ENCODE data around the gene ERCC3.
"Not testable (repeated sequence)": the region's sequence is repeated elsewhere in the genome, so short reads cannot be mapped to it uniquely, and the experiment has no call there.

Gene ERCC3

GRCh38 chr2:127225186-127225960 is 68.6 kb downstream of the ERCC3 start:
- no peak for DNase-seq

GRCh38 chr2:127224135-127224534 is 69.8 kb downstream of the ERCC3 start:
- not testable (repeated sequence) for DNase-seq

- no peak for DNase-seq
These were observed 73.0 kb downstream of the ERCC3 start for GRCh38 chr2:127220768-127221527.

GRCh38 chr2:127220102-127220767 is 73.7 kb downstream of the ERCC3 start, which contains the start of gene CYP27C1:
TSS of gene CYP27C1 (minus strand) at chr2:127220299. CDS start at chr2:127220270, 29 bp downstream.
- no peak for DNase-seq

GRCh38 chr2:127219171-127220070 is 74.5 kb downstream of the ERCC3 start:
- no peak for DNase-seq

- no peak for DNase-seq
These were observed 75.2 kb downstream of the ERCC3 start for GRCh38 chr2:127218812-127219170.

GRCh38 chr2:127217470-127218325 is 76.2 kb downstream of the ERCC3 start:
- DNase-seq = no peak

GRCh38 chr2:127216593-127216992 is 77.4 kb downstream of the ERCC3 start:
- DNase-seq = no peak

GRCh38 chr2:127216095-127216494 is 77.8 kb downstream of the ERCC3 start:
- DNase-seq = no peak

GRCh38 chr2:127214201-127214600 is 79.7 kb downstream of the ERCC3 start:
- DNase-seq = not testable (repeated sequence)

GRCh38 chr2:127208313-127208712 is 85.6 kb downstream of the ERCC3 start:
- DNase-seq = peak; percentile 98
